Pons (tissue), 1 donor: ENCODE measurements around the gene CDK4.

Experiments used
- DNase-seq: peaks from one replicate; pipeline ENCODE4 v3.0.0-alpha.2; 2016; ENCODE audit warnings: low spot score

CDK4 gene

DNA sequence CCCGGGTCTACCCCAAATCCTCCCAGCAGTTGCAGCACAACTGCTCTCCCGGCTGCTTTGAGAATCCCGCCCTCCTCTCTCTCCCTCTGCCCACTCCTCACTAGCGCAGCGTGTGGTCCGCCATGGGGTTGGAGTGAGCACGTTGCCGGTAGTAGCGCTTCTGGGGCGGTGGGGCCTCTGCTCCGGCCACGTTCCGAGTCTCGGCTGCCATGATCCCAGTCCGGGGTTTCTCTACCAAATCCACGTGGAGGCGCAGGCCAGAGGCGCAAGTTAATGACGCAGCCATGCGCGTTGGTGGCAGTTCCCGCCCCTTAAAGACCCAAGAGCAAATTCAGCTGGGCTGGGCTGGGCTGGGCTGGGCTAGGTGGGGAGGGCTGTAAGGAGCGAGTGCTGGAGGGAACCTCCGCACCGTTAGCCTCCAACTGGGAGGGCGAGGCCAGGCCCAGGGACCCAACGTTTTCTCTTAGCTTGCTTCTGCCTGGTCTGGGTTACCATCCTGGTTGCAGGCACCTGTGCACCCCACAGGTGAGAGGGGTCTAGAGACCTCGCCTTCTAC, 19.8 kb upstream of the CDK4 start, which contains the start of gene METTL1:
METTL1 (minus strand) TSS at position 233 of the 556 bp plus-strand sequence; CDS start at position 211, 22 bp downstream.
- DNase-seq, result peak; percentile 92

DNA sequence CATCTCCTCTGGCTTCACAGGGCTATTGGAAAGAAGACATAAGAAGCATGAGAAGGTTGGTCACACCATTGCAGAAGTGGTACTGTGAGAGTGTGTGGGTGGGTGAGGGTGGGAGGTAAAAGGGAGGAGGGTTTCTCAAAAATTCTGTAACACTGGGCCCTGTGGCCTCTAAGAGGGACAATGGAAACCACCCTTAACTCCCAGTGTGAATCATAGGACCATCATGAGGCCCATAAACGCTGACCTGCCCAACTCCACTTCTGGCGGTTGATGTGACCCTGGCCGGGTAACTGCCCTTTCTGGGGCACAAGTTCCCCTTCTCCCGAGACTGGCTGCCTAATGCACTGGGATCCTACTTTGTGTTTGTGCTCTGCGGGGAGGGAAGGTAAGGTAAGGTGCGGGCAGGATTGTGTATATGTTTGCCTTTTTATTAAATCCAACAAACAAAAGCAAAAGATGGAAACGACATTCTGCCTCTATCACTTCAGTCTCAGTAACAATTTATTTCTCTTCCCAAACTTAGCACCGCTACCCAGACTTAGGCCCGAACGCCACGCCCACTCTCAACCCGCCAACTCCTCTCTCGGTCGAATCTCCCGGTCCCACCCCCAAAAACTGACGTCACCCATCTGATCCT, 19.2 kb upstream of the CDK4 start:
- peak; percentile 78 for DNase-seq

- no peak for DNase-seq
These were observed 18.6 kb upstream of the CDK4 start for GRCh38 chr12:57770734-57771133.

GRCh38 chr12:57769594-57769993, 17.5 kb upstream of the CDK4 start:
- no peak for DNase-seq

GRCh38 chr12:57767876-57768275, 15.8 kb upstream of the CDK4 start:
- DNase-seq, result no peak

- no peak for DNase-seq
These were observed 15.2 kb upstream of the CDK4 start for GRCh38 chr12:57767305-57767698.

DNA sequence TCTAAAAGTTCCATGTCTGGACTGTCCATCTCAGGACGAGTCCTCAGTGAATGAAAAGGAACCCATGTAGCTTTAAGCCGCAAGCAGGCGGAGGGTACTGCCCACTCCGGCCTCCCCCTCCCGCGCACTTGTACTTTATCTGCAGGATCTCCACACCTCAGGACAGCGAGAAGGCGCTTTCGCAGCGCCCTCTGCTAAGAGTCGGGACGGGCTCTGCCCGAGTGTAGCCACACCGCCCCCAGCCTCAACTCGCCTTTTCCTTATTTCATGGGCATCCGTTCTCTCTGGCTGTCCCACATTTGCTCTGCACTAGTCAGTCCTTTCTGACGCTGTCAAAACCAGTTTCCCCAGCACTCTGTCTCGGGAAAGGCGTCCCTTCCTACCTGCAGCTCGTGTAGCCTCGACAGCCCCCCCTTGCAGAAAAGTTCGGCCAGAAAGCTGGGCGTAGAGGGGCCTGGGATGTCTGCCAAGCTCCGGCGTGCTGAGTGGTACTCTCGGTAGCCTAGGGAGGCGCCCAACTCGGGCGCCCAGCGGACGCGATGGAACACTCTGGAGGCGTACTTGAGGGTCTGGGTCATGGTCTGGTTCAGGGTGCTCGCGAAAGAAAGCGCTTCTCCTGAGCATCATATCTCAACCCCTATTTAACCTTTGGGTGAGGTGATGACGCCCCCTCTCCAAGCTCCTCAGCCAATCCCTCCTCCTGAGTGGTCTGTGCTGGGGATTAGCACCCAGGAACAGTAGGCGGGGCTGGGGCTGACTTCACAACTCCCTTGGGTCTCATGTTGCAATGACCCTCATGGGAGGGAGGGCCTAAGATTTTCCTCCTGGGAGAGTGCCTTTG, 14.6 kb upstream of the CDK4 start, which contains the start of gene CYP27B1:
CYP27B1 (minus strand) TSS at position 615 of the 841 bp plus-strand sequence; CDS start at position 578, 37 bp downstream.
- DNase-seq, result no peak

GRCh38 chr12:57765698-57766463, 13.8 kb upstream of the CDK4 start:
- DNase-seq, result no peak

- DNase-seq, result no peak
These were observed 13.0 kb upstream of the CDK4 start for GRCh38 chr12:57765003-57765697.

- no peak for DNase-seq
These were observed 12.5 kb upstream of the CDK4 start for GRCh38 chr12:57764662-57765002.

GRCh38 chr12:57763881-57764661, 12.0 kb upstream of the CDK4 start:
- no peak for DNase-seq

- DNase-seq, result no peak
These were observed 10.4 kb upstream of the CDK4 start for GRCh38 chr12:57762463-57762862.

GRCh38 chr12:57761391-57761998, 9.4 kb upstream of the CDK4 start:
- DNase-seq, result no peak

DNA sequence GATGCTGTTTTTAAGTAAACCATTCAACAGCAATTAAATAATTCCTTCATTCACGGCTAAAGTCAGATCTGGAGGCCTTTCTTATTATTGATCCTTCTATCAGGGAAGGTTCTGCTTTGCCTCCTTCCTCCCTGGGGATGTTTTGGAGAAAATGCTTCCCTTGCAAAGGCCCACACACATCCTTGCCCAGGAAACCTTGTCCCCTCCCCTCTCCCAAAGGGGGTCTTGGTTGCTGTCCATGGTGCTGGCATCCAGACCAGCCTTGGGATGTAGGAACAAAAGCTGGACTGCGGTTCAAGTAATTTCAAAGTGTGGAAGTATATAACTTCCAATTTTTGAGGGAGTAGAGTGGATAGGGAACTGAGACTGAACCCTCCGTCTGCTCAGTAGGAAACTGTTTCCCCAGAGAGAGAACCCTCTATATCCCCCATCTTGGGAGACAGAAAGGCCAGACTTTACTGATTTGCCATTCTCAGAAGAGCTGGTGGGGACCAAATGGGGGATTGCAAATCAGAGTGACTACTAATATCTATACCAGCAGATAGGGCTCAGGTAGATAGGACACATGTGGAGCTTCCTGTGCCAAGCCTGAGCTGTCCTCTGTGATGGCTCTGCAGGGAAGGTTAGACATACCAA, 8.4 kb upstream of the CDK4 start:
- DNase-seq, result no peak

GRCh38 chr12:57759360-57759980, 7.4 kb upstream of the CDK4 start:
- no peak for DNase-seq

DNA sequence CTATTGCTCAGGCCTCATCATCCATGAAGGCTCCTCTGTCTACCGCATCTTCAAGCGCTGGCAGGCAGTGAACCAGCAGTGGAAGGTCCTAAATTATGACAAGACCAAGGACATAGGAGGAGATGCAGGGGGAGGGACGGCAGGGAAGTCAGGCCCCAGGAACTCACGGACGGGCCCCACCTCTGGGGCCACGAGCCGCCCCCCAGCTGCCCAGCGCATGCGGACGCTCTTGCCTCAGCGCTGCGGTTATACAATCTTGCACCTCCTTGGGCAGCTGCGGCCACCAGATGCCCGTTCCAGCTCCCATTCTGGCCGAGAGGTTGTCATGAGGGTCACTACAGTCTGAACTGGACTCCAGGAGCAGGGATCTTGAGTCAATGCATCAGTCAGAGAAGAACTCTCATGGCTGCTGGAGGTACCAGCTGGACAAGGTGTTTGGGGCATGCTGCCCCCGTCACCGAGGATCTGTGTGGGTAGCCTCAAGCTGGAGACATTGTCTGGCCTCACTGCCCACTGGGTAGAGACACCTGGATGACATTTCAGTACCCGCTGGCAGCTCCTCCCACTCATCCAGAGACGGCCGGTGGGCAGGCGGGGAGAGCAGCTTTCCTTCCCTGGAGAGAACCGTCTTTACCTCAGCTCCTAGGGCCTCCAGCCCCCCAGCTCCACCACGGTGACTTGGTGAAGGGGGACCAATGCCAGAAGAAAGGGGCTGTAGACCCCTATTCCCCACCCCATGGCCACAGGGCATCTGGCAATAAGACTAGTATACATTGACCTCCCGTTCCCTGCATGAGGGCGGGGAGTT, 6.6 kb upstream of the CDK4 start:
- no peak for DNase-seq

DNA sequence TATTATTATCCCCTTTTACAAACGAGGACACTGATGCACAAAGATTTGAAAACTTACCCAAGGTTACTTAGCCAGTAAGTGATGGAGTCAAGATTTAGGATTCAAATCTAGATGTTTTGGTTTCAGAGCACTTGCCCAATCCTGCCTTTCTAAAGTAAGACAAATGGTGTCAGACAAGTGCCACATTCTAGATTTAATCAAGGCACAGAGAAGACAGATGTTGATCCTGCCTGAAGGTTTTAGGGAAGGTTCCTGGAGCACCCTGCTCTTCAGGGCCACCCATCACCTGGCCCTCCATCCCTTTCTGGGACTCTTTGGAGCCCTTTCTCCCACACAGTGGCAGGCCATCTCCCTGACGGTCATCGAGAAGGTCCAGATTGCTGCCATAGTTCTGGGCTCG, 5.7 kb upstream of the CDK4 start:
- no peak for DNase-seq
